ENCODE results near the gene PIR.

PIR gene

GRCh38 chrX:15496824-15497223 is 3.7 kb upstream of the PIR start:
- no peak for DNase-seq (ENCODE audit: low read depth)
- TF ChIP-seq CTCF (IDR thresholded peaks at IDR 0.05; ENCODE audit: control insufficient read depth, extremely low read depth, insufficient read depth) = no peak
- H3K4me3 ChIP-seq (ENCODE audit: low read depth, low read length) = no peak overlapping the region

DNA sequence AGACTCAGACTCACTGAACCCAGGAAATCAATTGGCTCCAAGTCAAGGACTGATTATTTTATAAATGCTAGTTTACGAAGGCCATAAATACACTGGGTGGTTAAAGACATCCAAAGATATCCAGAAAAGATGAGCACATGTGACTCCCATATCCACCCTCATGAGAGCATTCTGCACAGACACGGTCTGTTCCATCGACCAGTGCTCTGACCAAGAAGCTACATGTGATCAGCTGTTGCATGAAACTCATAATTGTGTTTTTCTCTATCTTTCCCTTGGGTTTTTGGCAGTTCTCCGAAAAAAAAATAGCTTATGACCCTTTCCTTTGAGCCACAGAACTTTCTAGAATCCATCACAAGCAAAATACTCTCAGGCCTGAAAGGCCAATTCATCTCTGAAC is 2.7 kb upstream of the PIR start:
- no peak for TF ChIP-seq CTCF (IDR thresholded peaks at IDR 0.05; ENCODE audit: control insufficient read depth, extremely low read depth, insufficient read depth)
- H3K4me3 ChIP-seq (ENCODE audit: low read depth, low read length) = no peak overlapping the region
- no peak for DNase-seq (ENCODE audit: low read depth)

GRCh38 chrX:15492469-15492868 is 664 bp downstream of the PIR start:
- peak overlapping the region; percentile 62 for H3K4me3 ChIP-seq (ENCODE audit: low read depth, low read length)
- DNase-seq (ENCODE audit: low read depth) = no peak
- no peak for TF ChIP-seq CTCF (IDR thresholded peaks at IDR 0.05; ENCODE audit: control insufficient read depth, extremely low read depth, insufficient read depth)

DNA sequence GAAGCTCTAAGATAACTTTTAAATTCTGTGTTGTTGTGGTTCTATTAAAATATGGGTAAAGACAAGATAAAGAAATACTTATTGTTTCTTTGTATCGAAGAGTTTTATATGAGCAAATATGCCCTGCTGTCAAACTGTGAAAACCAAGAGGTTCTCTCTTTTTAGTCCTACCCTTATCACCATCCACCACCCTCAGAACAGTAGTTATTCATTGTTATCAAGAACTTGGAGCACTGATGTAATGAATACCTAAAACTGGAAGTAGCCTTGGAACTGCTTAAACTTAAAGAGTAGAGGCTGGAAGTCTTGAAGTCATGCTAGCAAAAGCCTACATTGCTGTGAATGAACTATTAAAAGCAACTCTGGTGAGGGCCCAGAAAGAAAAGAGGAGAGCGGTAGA is 9.2 kb downstream of the PIR start:
- DNase-seq (ENCODE audit: low read depth) = no peak
- no peak for TF ChIP-seq CTCF (IDR thresholded peaks at IDR 0.05; ENCODE audit: control insufficient read depth, extremely low read depth, insufficient read depth)
- H3K4me3 ChIP-seq (ENCODE audit: low read depth, low read length) = no peak overlapping the region

DNA sequence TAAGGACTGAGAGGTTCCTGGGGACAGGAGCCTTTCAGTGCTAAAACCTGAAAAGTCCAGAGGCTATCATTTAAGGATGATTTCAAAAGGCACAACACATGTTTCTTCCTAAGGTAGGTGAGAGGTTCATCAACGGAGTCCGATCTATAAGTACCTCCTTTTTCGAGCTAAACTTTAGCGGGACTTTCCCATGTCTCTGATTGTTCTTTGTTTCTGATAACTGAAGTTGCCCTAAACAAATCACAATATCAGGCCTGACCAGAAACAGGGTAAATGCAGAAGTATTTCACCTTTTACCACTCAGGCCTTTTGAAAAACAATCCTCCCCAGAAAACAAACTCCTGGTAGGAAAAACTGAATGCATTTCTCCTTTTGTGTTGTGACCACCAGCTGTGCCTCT is 17.6 kb downstream of the PIR start:
- TF ChIP-seq CTCF (IDR thresholded peaks at IDR 0.05; ENCODE audit: control insufficient read depth, extremely low read depth, insufficient read depth) = no peak
- DNase-seq (ENCODE audit: low read depth) = no peak
- H3K4me3 ChIP-seq (ENCODE audit: low read depth, low read length) = no peak overlapping the region

- DNase-seq (ENCODE audit: low read depth) = no peak
These were observed 18.1 kb downstream of the PIR start for GRCh38 chrX:15475021-15475420.

More at GRCh38 chrX:15475021-15475420, 18.1 kb downstream of the PIR start:
- no peak for TF ChIP-seq CTCF (IDR thresholded peaks at IDR 0.05; ENCODE audit: control insufficient read depth, extremely low read depth, insufficient read depth)
- H3K4me3 ChIP-seq (ENCODE audit: low read depth, low read length) = no peak overlapping the region

All from LNCaP clone FGC (cell line).